ENCODE data around the gene CPSF3.

DNA sequence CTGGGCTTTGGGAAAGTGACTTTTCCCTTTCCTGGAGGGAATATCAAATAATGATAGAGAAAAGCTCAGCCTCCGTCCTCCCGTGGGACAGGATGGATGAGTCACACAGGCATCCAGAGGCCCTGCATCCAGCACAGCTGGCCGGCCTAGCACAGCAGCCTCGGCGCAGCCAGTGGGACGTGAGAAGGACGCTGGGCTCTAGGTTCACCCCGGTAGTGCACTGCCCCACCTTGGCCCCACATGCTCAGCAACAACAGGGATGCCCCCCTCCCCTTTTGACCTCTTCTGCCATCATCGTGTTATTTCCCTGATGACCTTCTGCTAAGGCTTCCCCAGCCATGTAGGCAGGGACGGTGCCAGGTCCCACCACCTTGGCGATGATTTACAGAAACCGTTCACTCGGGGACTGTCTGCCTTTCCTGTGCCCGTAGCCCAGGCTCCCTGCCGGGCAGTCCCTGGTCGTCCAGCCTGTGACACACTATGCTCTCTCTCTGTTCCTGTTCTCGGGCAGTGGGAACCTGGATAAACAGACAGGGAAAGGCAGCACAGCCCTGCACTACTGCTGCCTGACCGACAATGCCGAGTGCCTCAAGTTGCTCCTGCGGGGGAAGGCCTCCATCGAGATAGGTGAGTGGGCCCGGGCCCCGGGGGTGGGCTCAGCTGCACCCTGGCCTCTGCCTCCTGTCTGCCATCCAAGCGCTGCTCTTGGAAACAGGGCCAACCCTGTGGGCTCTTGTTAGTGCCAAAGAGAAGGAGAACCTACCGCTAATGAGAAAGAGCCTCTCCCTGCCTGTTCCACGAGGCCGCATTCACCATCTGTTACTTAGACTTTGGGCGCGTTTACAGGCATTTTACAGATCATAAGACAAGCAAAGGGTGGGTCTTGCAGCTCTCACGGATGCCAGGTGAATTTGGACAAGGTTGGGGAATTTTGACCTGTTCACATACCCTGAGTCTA is 44.7 kb upstream of the CPSF3 start:
- TF ChIP-seq, protein P1, sequence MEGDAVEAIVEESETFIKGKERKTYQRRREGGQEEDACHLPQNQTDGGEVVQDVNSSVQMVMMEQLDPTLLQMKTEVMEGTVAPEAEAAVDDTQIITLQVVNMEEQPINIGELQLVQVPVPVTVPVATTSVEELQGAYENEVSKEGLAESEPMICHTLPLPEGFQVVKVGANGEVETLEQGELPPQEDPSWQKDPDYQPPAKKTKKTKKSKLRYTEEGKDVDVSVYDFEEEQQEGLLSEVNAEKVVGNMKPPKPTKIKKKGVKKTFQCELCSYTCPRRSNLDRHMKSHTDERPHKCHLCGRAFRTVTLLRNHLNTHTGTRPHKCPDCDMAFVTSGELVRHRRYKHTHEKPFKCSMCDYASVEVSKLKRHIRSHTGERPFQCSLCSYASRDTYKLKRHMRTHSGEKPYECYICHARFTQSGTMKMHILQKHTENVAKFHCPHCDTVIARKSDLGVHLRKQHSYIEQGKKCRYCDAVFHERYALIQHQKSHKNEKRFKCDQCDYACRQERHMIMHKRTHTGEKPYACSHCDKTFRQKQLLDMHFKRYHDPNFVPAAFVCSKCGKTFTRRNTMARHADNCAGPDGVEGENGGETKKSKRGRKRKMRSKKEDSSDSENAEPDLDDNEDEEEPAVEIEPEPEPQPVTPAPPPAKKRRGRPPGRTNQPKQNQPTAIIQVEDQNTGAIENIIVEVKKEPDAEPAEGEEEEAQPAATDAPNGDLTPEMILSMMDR (conservative IDR thresholded peaks at IDR 0.05; ENCODE audit: low read depth, low read length), result no peak
- no peak for TF ChIP-seq EZH2 (IDR thresholded peaks at IDR 0.05; ENCODE audit: borderline replicate concordance, low read depth, low read length, poor library complexity, severe bottlenecking)
